ENCODE results near the gene SYTL3.

- TF ChIP-seq CTCF (optimal IDR thresholded peaks at IDR 0.05 in 1 of 3, IDR thresholded peaks at IDR 0.05 in 1 of 3, conservative IDR thresholded peaks at IDR 0.05 in 1 of 3; ENCODE audit: extremely low read depth in 1 of 3, insufficient read depth in 2 of 3, low read length in 3 of 3): no peak
- TF ChIP-seq EZH2 (IDR thresholded peaks at IDR 0.05; ENCODE audit: low read length): no peak
These were observed 95.2 kb downstream of the SYTL3 start for GRCh38 chr6:158744986-158745430.

All from keratinocyte (primary cell).